K562 (cell line): ENCODE results near the gene TMEM135.

Experiments used
- GABPA ChIP-seq: fragments of 200-800 bp; sonication (Bioruptor generic); conservative IDR thresholded peaks from 2 replicates; pipeline ENCODE4 v1.6.1; 2016; ENCODE audit warnings: low read depth, missing genetic modification characterization, missing compliant biosample characterization
- POU5F1 ChIP-seq: fragments of 150-350 bp; IDR thresholded peaks from 2 replicates; pipeline ENCODE4 v1.6.1; 2014; ENCODE audit warnings: borderline replicate concordance, low read length, low read depth, mild to moderate bottlenecking; ENCODE audit not compliant: partially characterized antibody
- PPARD ChIP-seq: fragments of 250-450 bp; sonication (Bioruptor Pico); IDR thresholded peaks from 2 replicates; pipeline ENCODE4 v1.8.0; 2022; ENCODE audit warnings: inconsistent platforms, mild to moderate bottlenecking, moderate library complexity
- SMARCA5 ChIP-seq: fragments of 450-650 bp; IDR thresholded peaks from 2 replicates; pipeline ENCODE4 v1.6.1; 2016

- TF ChIP-seq SMARCA5 = no peak
- TF ChIP-seq PPARD (CRISPR knock-in tag) = no peak
- no peak for TF ChIP-seq POU5F1
- no peak for TF ChIP-seq GABPA
These were observed 201.8 kb downstream of the TMEM135 start for GRCh38 chr11:87239531-87239930.
